ENCODE measurements around the gene ZNF189.

ZNF189 gene

DNA sequence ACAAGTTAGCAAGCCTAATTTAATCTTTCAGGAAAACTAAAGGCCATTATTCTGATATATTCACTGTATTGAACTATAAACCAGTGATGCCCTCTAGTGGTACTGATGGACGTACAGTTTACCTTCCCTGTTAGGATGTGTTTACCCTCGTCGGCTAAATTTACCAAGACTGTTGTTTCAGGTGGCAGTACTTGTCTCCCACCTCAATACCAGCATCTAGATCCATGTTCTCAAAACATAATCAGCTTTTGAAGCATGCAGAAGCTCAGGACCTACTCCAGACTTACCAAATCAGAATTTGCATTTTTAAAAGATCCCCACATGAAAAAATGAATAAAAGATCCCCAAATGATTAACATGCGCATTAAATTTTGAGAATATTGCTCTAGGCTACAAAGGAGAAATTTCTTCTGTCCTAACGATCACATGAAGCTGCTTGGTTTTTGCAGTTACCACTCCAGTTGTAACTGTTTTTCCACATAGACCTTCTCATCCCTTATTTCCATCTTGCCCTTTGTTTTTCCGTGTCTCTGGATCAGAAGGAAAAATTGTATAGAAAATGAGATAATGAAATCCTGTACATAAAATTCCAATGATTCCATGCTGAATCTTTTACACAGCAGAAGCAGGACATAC lies 10.7 kb upstream of the ZNF189 start:
- TF ChIP-seq JUND (IDR thresholded peaks at IDR 0.05; ENCODE audit: low read depth), result no peak
- in situ Hi-C loops (cut with HindIII; ENCODE audit: low pct_unique_long_range_greater_than_20kb, low sequenced_read_pairs), result no loop called here
- DNase-seq (ENCODE audit: low read depth in 1 of 2, low spot score in 1 of 2), result peak in 1 of 2 experiments; percentile 61

DNA sequence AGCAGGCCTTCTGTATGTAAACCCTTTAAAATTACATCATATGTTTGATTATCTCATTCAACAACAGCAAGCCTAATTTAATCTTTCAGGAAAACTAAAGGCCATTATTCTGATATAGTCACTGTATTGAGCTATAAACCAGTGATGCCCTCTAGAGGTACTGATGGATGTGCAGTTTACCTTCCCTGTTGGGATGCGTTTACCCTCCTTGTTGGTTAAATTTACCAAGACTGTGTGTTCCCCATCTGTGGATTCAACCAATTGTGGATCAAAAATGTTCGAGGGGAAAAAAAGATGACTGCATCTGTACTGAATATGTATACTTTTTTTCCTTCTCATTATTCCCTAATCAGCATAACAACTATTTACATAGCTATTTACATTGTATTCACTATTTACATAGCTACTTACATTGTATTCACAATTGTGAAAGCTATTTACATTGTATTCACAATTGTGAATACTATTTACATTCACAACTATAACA lies 10.1 kb upstream of the ZNF189 start:
- TF ChIP-seq JUND (IDR thresholded peaks at IDR 0.05; ENCODE audit: low read depth), result no peak
- in situ Hi-C loops (cut with HindIII; ENCODE audit: low pct_unique_long_range_greater_than_20kb, low sequenced_read_pairs), result no loop called here
- DNase-seq (ENCODE audit: low read depth in 1 of 2, low spot score in 1 of 2), result peak in 1 of 2 experiments; percentile 16

DNA sequence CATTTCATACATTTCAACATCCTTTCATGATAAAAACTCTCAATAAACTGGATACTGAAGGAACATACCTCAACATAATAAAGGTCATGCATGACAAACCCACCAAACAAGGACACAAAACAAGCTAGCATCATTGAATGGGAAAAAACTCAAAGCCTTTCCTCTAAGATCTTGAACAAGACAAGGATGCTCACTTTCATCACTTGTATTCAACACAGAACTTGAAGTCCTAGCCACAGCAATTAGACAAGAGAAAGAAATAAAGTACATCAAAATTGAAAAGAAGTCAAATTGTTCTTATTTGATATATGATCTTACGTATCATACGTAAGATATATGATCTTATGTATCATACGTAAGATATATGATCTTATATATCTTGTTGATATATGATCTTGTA lies 5.5 kb upstream of the ZNF189 start:
- DNase-seq (ENCODE audit: low read depth in 1 of 2, low spot score in 1 of 2), result no peak
- no peak for TF ChIP-seq JUND (IDR thresholded peaks at IDR 0.05; ENCODE audit: low read depth)
- in situ Hi-C loops (cut with HindIII; ENCODE audit: low pct_unique_long_range_greater_than_20kb, low sequenced_read_pairs), result no loop called here

DNA sequence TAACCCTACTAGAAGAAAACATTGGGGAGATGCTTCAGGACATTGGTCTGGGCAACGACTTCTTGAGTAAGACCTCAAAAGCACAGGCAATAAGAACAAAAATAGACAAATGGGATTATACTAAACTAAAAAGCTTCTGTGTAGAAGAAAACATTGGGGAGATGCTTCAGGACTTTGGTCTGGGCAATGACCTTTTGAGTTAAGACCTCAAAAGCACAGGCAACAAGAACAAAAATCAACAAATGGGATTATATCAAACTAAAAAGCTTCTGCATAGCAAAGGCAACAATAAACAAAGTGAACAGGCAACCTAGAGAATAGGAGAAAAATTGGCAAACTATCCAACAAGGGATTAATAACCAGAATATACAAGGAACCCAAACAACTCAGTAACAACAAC lies 4.0 kb upstream of the ZNF189 start:
- no peak for DNase-seq (ENCODE audit: low read depth in 1 of 2, low spot score in 1 of 2)
- in situ Hi-C loops (cut with HindIII; ENCODE audit: low pct_unique_long_range_greater_than_20kb, low sequenced_read_pairs), result no loop called here
- TF ChIP-seq JUND (IDR thresholded peaks at IDR 0.05; ENCODE audit: low read depth), result no peak

DNA sequence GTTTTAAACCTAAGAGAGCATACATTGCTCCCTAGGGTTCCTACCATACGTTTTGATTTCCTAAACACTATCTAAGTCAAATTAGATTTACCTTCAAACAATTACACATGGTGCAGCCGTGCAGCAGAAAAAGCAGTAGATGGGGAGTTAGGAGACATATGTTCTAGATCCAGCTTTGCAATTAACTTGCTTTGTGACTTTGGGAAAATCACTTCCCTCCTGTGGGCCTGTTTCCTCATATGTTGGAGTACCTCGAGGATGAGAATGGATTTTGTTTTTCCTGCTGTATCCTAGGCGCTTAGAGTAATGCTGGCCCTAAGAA lies 944 bp upstream of the ZNF189 start:
- no peak for TF ChIP-seq JUND (IDR thresholded peaks at IDR 0.05; ENCODE audit: low read depth)
- no peak for DNase-seq (ENCODE audit: low read depth in 1 of 2, low spot score in 1 of 2)
- in situ Hi-C loops (cut with HindIII; ENCODE audit: low pct_unique_long_range_greater_than_20kb, low sequenced_read_pairs), result no loop called here

DNA sequence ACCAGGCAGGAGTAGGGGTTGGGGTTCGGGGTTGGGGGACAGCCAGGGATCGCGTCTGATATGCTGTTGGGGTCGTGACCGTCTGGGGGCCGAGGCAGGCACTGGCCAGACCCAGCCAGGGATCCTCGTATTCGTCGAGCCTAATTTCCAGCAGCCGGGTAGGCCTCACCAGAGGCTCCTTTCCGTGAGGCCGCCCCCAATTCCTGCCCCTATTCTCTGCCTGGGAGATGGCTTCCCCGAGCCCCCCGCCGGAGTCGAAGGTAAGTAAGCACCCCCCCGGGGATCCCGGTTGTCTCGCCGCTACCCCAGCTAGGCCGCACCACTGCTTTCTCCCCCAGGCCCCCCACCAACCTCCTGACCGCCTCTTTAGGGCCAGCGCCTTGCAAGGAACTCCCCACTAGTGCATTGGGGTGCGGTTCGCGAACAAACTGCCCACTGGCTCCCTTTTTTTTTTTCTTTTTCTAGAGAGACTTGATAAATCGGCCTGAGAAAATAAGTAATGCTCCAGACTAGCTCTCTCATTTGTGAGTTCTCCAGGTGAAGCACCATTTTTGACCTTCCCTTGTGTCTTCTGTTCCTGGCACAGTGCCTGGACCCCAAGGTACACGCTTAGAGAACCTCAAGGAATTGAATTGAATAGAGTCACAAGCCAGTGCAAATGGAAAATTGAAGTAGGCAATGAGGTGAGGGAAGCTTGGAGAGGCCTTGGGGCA lies 435 bp downstream of the ZNF189 start:
- in situ Hi-C loops (cut with HindIII; ENCODE audit: low pct_unique_long_range_greater_than_20kb, low sequenced_read_pairs), result no loop called here
- no peak for TF ChIP-seq JUND (IDR thresholded peaks at IDR 0.05; ENCODE audit: low read depth)
- no peak for DNase-seq (ENCODE audit: low read depth in 1 of 2, low spot score in 1 of 2)

DNA sequence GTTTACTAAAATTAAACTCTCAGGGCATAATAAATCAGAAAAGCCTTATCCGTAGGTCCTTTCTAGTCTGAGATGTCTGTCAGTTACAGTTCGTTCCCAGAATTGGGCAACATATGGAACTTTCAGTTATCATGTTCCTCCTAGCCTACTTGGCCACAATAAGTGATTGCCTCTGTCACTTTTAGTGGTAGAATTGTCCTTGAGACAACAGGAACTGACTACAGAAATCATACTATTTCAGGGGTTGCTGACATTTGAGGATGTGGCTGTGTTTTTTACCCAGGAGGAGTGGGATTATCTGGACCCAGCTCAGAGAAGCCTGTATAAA lies 956 bp downstream of the ZNF189 start:
- DNase-seq (ENCODE audit: low read depth in 1 of 2, low spot score in 1 of 2), result no peak
- in situ Hi-C loops (cut with HindIII; ENCODE audit: low pct_unique_long_range_greater_than_20kb, low sequenced_read_pairs), result no loop called here
- TF ChIP-seq JUND (IDR thresholded peaks at IDR 0.05; ENCODE audit: low read depth), result no peak

DNA sequence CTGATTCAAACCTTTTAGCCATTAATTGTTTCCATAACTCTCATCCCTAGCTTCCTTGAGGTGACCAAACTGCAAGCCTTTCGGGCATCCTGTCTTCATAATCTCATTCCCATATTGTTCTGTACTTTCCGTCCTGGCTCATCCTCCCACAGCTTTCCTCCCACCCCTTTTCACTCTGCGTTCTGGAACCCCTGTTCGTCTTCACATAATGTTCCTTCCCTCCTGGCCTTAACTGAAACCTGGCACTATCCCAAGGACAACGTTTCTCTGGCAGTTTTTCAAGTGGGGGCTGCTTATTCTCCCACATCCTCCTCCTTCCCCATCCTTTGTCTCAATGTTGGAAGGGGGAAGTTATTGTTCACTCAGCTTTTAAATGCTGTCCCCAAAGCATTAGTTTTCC lies 1.5 kb downstream of the ZNF189 start:
- in situ Hi-C loops (cut with HindIII; ENCODE audit: low pct_unique_long_range_greater_than_20kb, low sequenced_read_pairs), result no loop called here
- no peak for DNase-seq (ENCODE audit: low read depth in 1 of 2, low spot score in 1 of 2)
- TF ChIP-seq JUND (IDR thresholded peaks at IDR 0.05; ENCODE audit: low read depth), result no peak

DNA sequence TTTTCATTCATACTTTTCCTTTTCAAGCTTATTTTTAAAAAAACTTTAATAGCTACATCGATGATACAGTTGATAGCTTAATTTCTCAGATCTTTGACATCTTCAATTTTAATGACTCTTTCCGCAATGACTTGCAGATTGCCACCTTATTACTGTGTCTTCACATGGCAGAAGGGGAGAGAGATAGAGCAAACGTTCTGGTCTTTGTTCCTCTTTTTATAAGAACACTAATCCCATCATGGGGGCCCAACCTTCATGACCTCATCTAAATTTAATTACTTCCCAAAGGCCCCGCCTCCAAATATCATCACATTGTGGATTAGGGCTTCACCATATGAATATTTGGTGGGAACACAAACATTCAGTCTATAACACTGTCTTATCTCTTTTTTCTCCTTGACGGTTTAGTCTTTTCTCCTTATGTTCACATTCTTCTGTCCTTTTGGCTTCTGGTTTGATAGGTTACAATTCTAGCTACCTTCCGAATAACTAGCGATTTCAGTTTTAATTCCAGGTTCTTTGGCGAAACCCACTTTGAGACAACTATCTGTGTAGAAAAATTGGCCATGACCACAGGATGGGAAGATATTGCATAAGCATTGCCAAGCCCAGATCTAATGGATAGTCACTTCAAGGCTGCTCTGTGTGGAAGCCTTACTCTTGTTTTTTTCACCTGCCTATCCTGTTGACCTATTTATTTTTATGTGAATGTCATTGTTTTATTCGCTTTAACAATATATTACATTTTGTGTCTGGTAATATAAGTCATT lies 5.0 kb downstream of the ZNF189 start:
- in situ Hi-C loops (cut with HindIII; ENCODE audit: low pct_unique_long_range_greater_than_20kb, low sequenced_read_pairs), result no loop called here
- DNase-seq (ENCODE audit: low read depth in 1 of 2, low spot score in 1 of 2), result no peak
- TF ChIP-seq JUND (IDR thresholded peaks at IDR 0.05; ENCODE audit: low read depth), result no peak

DNA sequence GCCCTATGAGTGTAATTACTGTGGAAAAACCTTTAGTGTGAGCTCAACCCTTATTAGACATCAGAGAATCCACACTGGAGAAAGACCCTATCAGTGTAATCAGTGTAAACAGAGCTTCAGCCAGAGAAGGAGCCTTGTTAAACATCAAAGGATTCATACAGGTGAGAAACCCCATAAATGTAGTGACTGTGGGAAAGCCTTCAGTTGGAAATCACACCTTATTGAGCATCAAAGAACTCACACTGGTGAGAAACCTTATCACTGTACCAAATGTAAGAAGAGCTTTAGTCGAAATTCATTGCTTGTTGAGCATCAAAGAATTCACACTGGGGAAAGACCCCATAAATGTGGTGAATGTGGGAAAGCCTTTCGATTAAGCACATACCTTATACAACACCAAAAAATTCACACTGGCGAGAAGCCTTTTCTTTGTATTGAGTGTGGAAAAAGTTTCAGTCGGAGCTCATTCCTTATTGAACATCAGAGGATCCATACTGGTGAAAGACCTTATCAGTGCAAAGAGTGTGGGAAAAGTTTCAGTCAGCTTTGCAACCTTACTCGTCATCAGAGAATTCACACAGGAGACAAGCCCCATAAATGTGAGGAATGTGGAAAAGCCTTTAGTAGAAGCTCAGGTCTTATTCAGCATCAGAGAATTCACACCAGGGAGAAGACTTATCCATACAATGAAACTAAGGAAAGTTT lies 9.9 kb downstream of the ZNF189 start:
- TF ChIP-seq JUND (IDR thresholded peaks at IDR 0.05; ENCODE audit: low read depth), result no peak
- DNase-seq (ENCODE audit: low read depth in 1 of 2, low spot score in 1 of 2), result no peak
- in situ Hi-C loops (cut with HindIII; ENCODE audit: low pct_unique_long_range_greater_than_20kb, low sequenced_read_pairs), result no loop called here

DNA sequence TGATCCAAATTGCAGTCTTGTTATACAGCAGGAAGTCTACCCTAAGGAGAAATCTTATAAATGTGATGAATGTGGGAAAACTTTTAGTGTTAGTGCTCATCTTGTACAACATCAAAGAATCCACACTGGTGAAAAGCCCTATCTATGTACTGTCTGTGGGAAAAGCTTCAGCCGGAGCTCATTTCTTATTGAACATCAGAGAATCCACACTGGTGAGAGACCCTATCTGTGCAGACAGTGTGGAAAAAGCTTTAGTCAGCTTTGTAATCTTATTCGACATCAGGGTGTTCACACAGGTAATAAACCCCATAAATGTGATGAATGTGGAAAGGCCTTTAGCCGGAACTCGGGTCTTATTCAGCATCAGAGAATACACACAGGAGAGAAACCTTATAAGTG lies 10.4 kb downstream of the ZNF189 start:
- TF ChIP-seq JUND (IDR thresholded peaks at IDR 0.05; ENCODE audit: low read depth), result no peak
- in situ Hi-C loops (cut with HindIII; ENCODE audit: low pct_unique_long_range_greater_than_20kb, low sequenced_read_pairs), result no loop called here
- no peak for DNase-seq (ENCODE audit: low read depth in 1 of 2, low spot score in 1 of 2)

DNA sequence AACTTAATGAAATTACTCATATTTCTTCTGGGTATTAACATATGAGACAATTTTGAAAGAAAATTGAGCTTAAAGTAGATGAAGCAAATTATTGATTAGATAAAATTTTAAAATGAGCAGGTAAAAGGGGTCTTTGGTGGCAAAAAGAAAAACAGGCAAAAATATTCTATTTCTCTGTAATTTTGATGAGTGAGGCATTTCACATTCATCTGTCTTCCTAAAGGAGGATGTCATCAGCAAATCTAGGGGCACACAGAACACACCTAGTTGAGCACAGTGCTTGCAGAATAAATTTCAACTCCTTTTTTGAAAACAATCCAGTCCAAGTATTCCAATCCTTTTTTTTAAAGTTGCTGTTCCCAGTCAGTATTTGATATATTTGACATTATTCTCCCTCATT lies 16.2 kb downstream of the ZNF189 start:
- TF ChIP-seq JUND (IDR thresholded peaks at IDR 0.05; ENCODE audit: low read depth), result no peak
- DNase-seq (ENCODE audit: low read depth in 1 of 2, low spot score in 1 of 2), result no peak
- in situ Hi-C loops (cut with HindIII; ENCODE audit: low pct_unique_long_range_greater_than_20kb, low sequenced_read_pairs), result no loop called here

DNA sequence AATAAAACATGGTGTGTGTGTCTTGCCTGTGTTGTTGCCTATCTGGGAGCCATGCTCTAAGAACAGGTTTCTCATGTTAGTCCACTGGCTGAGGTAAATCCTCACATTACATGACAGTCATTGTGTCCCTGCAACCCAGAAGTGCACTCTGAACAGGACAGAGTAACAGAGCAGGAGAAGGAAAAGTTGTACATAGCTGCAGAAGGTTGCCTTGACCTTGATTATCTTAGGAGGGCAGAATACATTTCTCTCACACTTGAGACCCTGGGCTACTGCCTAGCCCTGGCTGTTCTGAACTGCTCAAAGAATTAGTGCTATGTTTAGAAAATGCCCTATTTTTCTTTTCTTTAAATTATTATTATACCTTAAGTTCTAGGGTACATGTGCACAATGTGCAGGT lies 16.9 kb downstream of the ZNF189 start:
- peak in 1 of 2 experiments; percentile 19 for DNase-seq (ENCODE audit: low read depth in 1 of 2, low spot score in 1 of 2)
- in situ Hi-C loops (cut with HindIII; ENCODE audit: low pct_unique_long_range_greater_than_20kb, low sequenced_read_pairs), result no loop called here
- TF ChIP-seq JUND (IDR thresholded peaks at IDR 0.05; ENCODE audit: low read depth), result no peak
